ENCODE results near the gene OR2M3. TPM values are rescaled to one million over a fixed set of nuclear protein-coding genes. Genes with fewer than 3 reads are reported as not detected.

OR2M3 gene
- polyA plus RNA-seq (2013, experiment 1 of 2): not detected
- polyA plus RNA-seq (2013, experiment 2 of 2): not detected

- Histone ChIP-seq H3K27me3 (ENCODE audit: insufficient read depth, low read length) (no peaks in the 10 kb centered on the region), H3K4me1 (ENCODE audit: insufficient read depth, low read length) (no peaks in the 10 kb centered on the region), H3K36me3 (ENCODE audit: insufficient read depth, low read length) (no peaks in the 10 kb centered on the region), H3K9me3 (ENCODE audit: insufficient read depth, low read depth, low read length) (peaks cover 84% of the 10 kb centered on the region), H3K27ac (ENCODE audit: low read depth, low read length) (no peak within 1 kb of the TSS), H3K9ac (ENCODE audit: low read depth, low read length) (no peak within 1 kb of the TSS), H3K4me3 (ENCODE audit: low read length) (no peak within 1 kb of the TSS)
- 50% methylated on average over 2 of the region's 4 CpGs for WGBS
These were observed at the start of gene OR2M3 for GRCh38 chr1:248196965-248197364. Gene OR2M3, plus strand, starts transcription at chr1:248197265. Its CDS starts 5,803 bp downstream, at chr1:248203068.

GRCh38 chr1:248152056-248152827, 44.8 kb upstream of the OR2M3 start:
- Histone ChIP-seq H3K36me3 (ENCODE audit: insufficient read depth, low read length) (no peaks in the 10 kb centered on the region), H3K4me3 (ENCODE audit: low read length) (no peak overlapping the region), H3K4me1 (ENCODE audit: insufficient read depth, low read length) (no peaks in the 10 kb centered on the region), H3K9ac (ENCODE audit: low read depth, low read length) (no peak overlapping the region), H3K9me3 (ENCODE audit: insufficient read depth, low read depth, low read length) (peaks cover 92% of the 10 kb centered on the region), H3K27ac (ENCODE audit: low read depth, low read length) (no peak overlapping the region), H3K27me3 (ENCODE audit: insufficient read depth, low read length) (no peaks in the 10 kb centered on the region)
- 78% methylated on average over 6 of the region's 6 CpGs for WGBS

GRCh38 chr1:248155927-248156326, 41.1 kb upstream of the OR2M3 start:
- Histone ChIP-seq H3K27ac (ENCODE audit: low read depth, low read length) (no peak overlapping the region), H3K9me3 (ENCODE audit: insufficient read depth, low read depth, low read length) (peaks cover 80% of the 10 kb centered on the region), H3K4me1 (ENCODE audit: insufficient read depth, low read length) (no peaks in the 10 kb centered on the region), H3K36me3 (ENCODE audit: insufficient read depth, low read length) (no peaks in the 10 kb centered on the region), H3K4me3 (ENCODE audit: low read length) (no peak overlapping the region), H3K27me3 (ENCODE audit: insufficient read depth, low read length) (no peaks in the 10 kb centered on the region), H3K9ac (ENCODE audit: low read depth, low read length) (no peak overlapping the region)
- 80% methylated on average over 1 of the region's 1 CpG for WGBS

GRCh38 chr1:248158758-248159157, 38.3 kb upstream of the OR2M3 start:
- Histone ChIP-seq H3K9me3 (ENCODE audit: insufficient read depth, low read depth, low read length) (peaks cover 79% of the 10 kb centered on the region), H3K27me3 (ENCODE audit: insufficient read depth, low read length) (no peaks in the 10 kb centered on the region), H3K4me1 (ENCODE audit: insufficient read depth, low read length) (no peaks in the 10 kb centered on the region), H3K27ac (ENCODE audit: low read depth, low read length) (no peak overlapping the region), H3K4me3 (ENCODE audit: low read length) (no peak overlapping the region), H3K9ac (ENCODE audit: low read depth, low read length) (no peak overlapping the region), H3K36me3 (ENCODE audit: insufficient read depth, low read length) (no peaks in the 10 kb centered on the region)
- 86% methylated on average over 4 of the region's 4 CpGs for WGBS

GRCh38 chr1:248164031-248164430, 33.0 kb upstream of the OR2M3 start:
- no peaks in the 10 kb centered on the region for H3K4me1 ChIP-seq (ENCODE audit: insufficient read depth, low read length)
- H3K36me3 ChIP-seq (ENCODE audit: insufficient read depth, low read length): no peaks in the 10 kb centered on the region
- peaks cover 61% of the 10 kb centered on the region for H3K9me3 ChIP-seq (ENCODE audit: insufficient read depth, low read depth, low read length)
- no peak overlapping the region for H3K4me3 ChIP-seq (ENCODE audit: low read length)
- no peak overlapping the region for H3K27ac ChIP-seq (ENCODE audit: low read depth, low read length)
- WGBS: 73% methylated on average over 12 of the region's 12 CpGs
- H3K27me3 ChIP-seq (ENCODE audit: insufficient read depth, low read length): no peaks in the 10 kb centered on the region
- H3K9ac ChIP-seq (ENCODE audit: low read depth, low read length): no peak overlapping the region

- H3K27me3 ChIP-seq (ENCODE audit: insufficient read depth, low read length): no peaks in the 10 kb centered on the region
- no peaks in the 10 kb centered on the region for H3K36me3 ChIP-seq (ENCODE audit: insufficient read depth, low read length)
- no peak overlapping the region for H3K4me3 ChIP-seq (ENCODE audit: low read length)
- 86% methylated on average over 14 of the region's 14 CpGs for WGBS
- no peak overlapping the region for H3K9ac ChIP-seq (ENCODE audit: low read depth, low read length)
- H3K4me1 ChIP-seq (ENCODE audit: insufficient read depth, low read length): no peaks in the 10 kb centered on the region
- H3K27ac ChIP-seq (ENCODE audit: low read depth, low read length): no peak overlapping the region
- peaks cover 49% of the 10 kb centered on the region for H3K9me3 ChIP-seq (ENCODE audit: insufficient read depth, low read depth, low read length)
These were observed 31.9 kb upstream of the OR2M3 start for GRCh38 chr1:248165186-248165585.

- Histone ChIP-seq H3K9ac (ENCODE audit: low read depth, low read length) (no peak within 1 kb of the TSS), H3K4me3 (ENCODE audit: low read length) (no peak within 1 kb of the TSS), H3K36me3 (ENCODE audit: insufficient read depth, low read length) (no peaks in the 10 kb centered on the region), H3K4me1 (ENCODE audit: insufficient read depth, low read length) (no peaks in the 10 kb centered on the region), H3K9me3 (ENCODE audit: insufficient read depth, low read depth, low read length) (peaks cover 72% of the 10 kb centered on the region), H3K27me3 (ENCODE audit: insufficient read depth, low read length) (no peaks in the 10 kb centered on the region), H3K27ac (ENCODE audit: low read depth, low read length) (no peak within 1 kb of the TSS)
These were observed 22.5 kb upstream of the OR2M3 start, which contains the start of gene OR2M2 for GRCh38 chr1:248174521-248174920. Gene OR2M2, plus strand, starts transcription at chr1:248174821. Its CDS starts 5,165 bp downstream, at chr1:248179986.

- Histone ChIP-seq H3K9ac (ENCODE audit: low read depth, low read length) (no peak overlapping the region), H3K27me3 (ENCODE audit: insufficient read depth, low read length) (no peaks in the 10 kb centered on the region), H3K4me3 (ENCODE audit: low read length) (no peak overlapping the region), H3K4me1 (ENCODE audit: insufficient read depth, low read length) (no peaks in the 10 kb centered on the region), H3K9me3 (ENCODE audit: insufficient read depth, low read depth, low read length) (peaks cover 82% of the 10 kb centered on the region), H3K36me3 (ENCODE audit: insufficient read depth, low read length) (no peaks in the 10 kb centered on the region), H3K27ac (ENCODE audit: low read depth, low read length) (no peak overlapping the region)
- 55% methylated on average over 7 of the region's 7 CpGs for WGBS
These were observed 13.1 kb upstream of the OR2M3 start for GRCh38 chr1:248183996-248184395.

- no peaks in the 10 kb centered on the region for H3K36me3 ChIP-seq (ENCODE audit: insufficient read depth, low read length)
- 53% methylated on average over 2 of the region's 3 CpGs for WGBS
- no peak overlapping the region for H3K9ac ChIP-seq (ENCODE audit: low read depth, low read length)
- H3K9me3 ChIP-seq (ENCODE audit: insufficient read depth, low read depth, low read length): peaks cover 80% of the 10 kb centered on the region
- no peaks in the 10 kb centered on the region for H3K4me1 ChIP-seq (ENCODE audit: insufficient read depth, low read length)
- H3K27me3 ChIP-seq (ENCODE audit: insufficient read depth, low read length): no peaks in the 10 kb centered on the region
- no peak overlapping the region for H3K27ac ChIP-seq (ENCODE audit: low read depth, low read length)
- H3K4me3 ChIP-seq (ENCODE audit: low read length): no peak overlapping the region
These were observed 9.7 kb upstream of the OR2M3 start for GRCh38 chr1:248187363-248187762.

GRCh38 chr1:248189026-248189425, 8.0 kb upstream of the OR2M3 start:
- 79% methylated on average over 11 of the region's 11 CpGs for WGBS
- Histone ChIP-seq H3K4me3 (ENCODE audit: low read length) (no peak overlapping the region), H3K4me1 (ENCODE audit: insufficient read depth, low read length) (no peaks in the 10 kb centered on the region), H3K27me3 (ENCODE audit: insufficient read depth, low read length) (no peaks in the 10 kb centered on the region), H3K9ac (ENCODE audit: low read depth, low read length) (no peak overlapping the region), H3K36me3 (ENCODE audit: insufficient read depth, low read length) (no peaks in the 10 kb centered on the region), H3K9me3 (ENCODE audit: insufficient read depth, low read depth, low read length) (peaks cover 81% of the 10 kb centered on the region), H3K27ac (ENCODE audit: low read depth, low read length) (no peak overlapping the region)

- Histone ChIP-seq H3K4me1 (ENCODE audit: insufficient read depth, low read length) (no peaks in the 10 kb centered on the region), H3K4me3 (ENCODE audit: low read length) (no peak overlapping the region), H3K9me3 (ENCODE audit: insufficient read depth, low read depth, low read length) (peaks cover 86% of the 10 kb centered on the region), H3K27ac (ENCODE audit: low read depth, low read length) (no peak overlapping the region), H3K9ac (ENCODE audit: low read depth, low read length) (no peak overlapping the region), H3K36me3 (ENCODE audit: insufficient read depth, low read length) (no peaks in the 10 kb centered on the region), H3K27me3 (ENCODE audit: insufficient read depth, low read length) (no peaks in the 10 kb centered on the region)
- 36% methylated on average over 1 of the region's 1 CpG for WGBS
These were observed 2.9 kb upstream of the OR2M3 start for GRCh38 chr1:248194117-248194516.
